ENCODE results near the gene ESR1. TPM values are rescaled to one million over a fixed set of nuclear protein-coding genes. Genes with fewer than 3 reads are reported as not detected.

ESR1 gene
- polyA plus RNA-seq, 1 of the 3 experiments (the other 2 are of a cell fraction) = under 0.01 TPM

- Histone ChIP-seq H3K4me3 (ENCODE audit: low read depth in 2 of 2, low read length in 1 of 2) (no peak overlapping the region), H3K9me2 (no peaks in the 10 kb centered on the region), H3K36me3 (replicated peaks in 1 of 2; ENCODE audit: control insufficient read depth in 1 of 2, insufficient read depth in 2 of 2, low read length in 1 of 2) (no peaks in the 10 kb centered on the region), H3K4me2 (no peak overlapping the region), H3K79me2 (ENCODE audit: insufficient read depth) (no peaks in the 10 kb centered on the region), H3K9ac (no peak overlapping the region), H3K27ac (ENCODE audit: low read depth in 2 of 2, low read length in 1 of 2) (peak overlapping the region in 1 of 2 experiments; percentile 11; a peak in 1 of 4 replicates), H3K9me3 (no peaks in the 10 kb centered on the region), H3F3A (replicated peaks; ENCODE audit: insufficient read depth) (peaks cover 13% of the 10 kb centered on the region), H3K27me3 (ENCODE audit: insufficient read depth) (no peaks in the 10 kb centered on the region), H3K4me1 (ENCODE audit: control insufficient read depth in 1 of 2, insufficient read depth in 2 of 2, low read depth in 1 of 2, low read length in 1 of 2) (peaks cover 0 to 5% of the 10 kb centered on the region in 2 experiments; a peak in 3 of 4 replicates), H2AFZ (ENCODE audit: low read depth) (peak overlapping the region; percentile 18; the same call in 1 of the 2 replicates), H4K20me1 (ENCODE audit: insufficient read depth) (no peaks in the 10 kb centered on the region)
- CTCF ChIA-PET = no interaction called here
- DNase-seq = no peak
- 27% methylated on average over 2 of the region's 2 CpGs for WGBS (ENCODE audit: low lambda C conversion rate)
- no peak for TF ChIP-seq ELF1 (IDR thresholded peaks at IDR 0.05)
- no peak for TF ChIP-seq MAX (IDR thresholded peaks at IDR 0.05; ENCODE audit: low read depth)
- no peak for TF ChIP-seq MXI1 (IDR thresholded peaks at IDR 0.05; ENCODE audit: low read depth, low read length)
- no peak for TF ChIP-seq FOXM1 (IDR thresholded peaks at IDR 0.05; ENCODE audit: low read depth)
- no peak for TF ChIP-seq NFIC (IDR thresholded peaks at IDR 0.05; ENCODE audit: borderline replicate concordance)
- TF ChIP-seq SIN3A (IDR thresholded peaks at IDR 0.05; ENCODE audit: borderline replicate concordance, low read depth, low read length) = no peak
- POLR2A ChIA-PET = no interaction called here
These were observed 279.6 kb downstream of the ESR1 start for GRCh38 chr6:152087096-152087495.

GRCh38 chr6:152087701-152088100, 280.2 kb downstream of the ESR1 start:
- Histone ChIP-seq H4K20me1 (ENCODE audit: insufficient read depth) (no peaks in the 10 kb centered on the region), H3K36me3 (replicated peaks in 1 of 2; ENCODE audit: control insufficient read depth in 1 of 2, insufficient read depth in 2 of 2, low read length in 1 of 2) (no peaks in the 10 kb centered on the region), H3K4me2 (no peak overlapping the region), H3K4me3 (ENCODE audit: low read depth in 2 of 2, low read length in 1 of 2) (no peak overlapping the region), H3K9ac (no peak overlapping the region), H3F3A (replicated peaks; ENCODE audit: insufficient read depth) (peaks cover 17% of the 10 kb centered on the region), H3K9me3 (no peaks in the 10 kb centered on the region), H2AFZ (ENCODE audit: low read depth) (peak overlapping the region; percentile 18; the same call in 1 of the 2 replicates), H3K4me1 (ENCODE audit: control insufficient read depth in 1 of 2, insufficient read depth in 2 of 2, low read depth in 1 of 2, low read length in 1 of 2) (peaks cover 0 to 5% of the 10 kb centered on the region in 2 experiments; a peak in 3 of 4 replicates), H3K27ac (ENCODE audit: low read depth in 2 of 2, low read length in 1 of 2) (peak overlapping the region in 1 of 2 experiments; percentile 11; a peak in 1 of 4 replicates), H3K9me2 (no peaks in the 10 kb centered on the region), H3K79me2 (ENCODE audit: insufficient read depth) (no peaks in the 10 kb centered on the region), H3K27me3 (ENCODE audit: insufficient read depth) (no peaks in the 10 kb centered on the region)
- CTCF ChIA-PET = no interaction called here
- POLR2A ChIA-PET = no interaction called here
- 8% methylated on average over 1 of the region's 1 CpG for WGBS (ENCODE audit: low lambda C conversion rate)
- no peak for DNase-seq
- no peak for TF ChIP-seq NRF1 (IDR thresholded peaks at IDR 0.05; ENCODE audit: low read depth, low read length)
- TF ChIP-seq TCF12 (IDR thresholded peaks at IDR 0.05) = no peak
- TF ChIP-seq MEF2A (IDR thresholded peaks at IDR 0.05; ENCODE audit: borderline replicate concordance, low read depth) = no peak
- no peak for TF ChIP-seq USF2 (IDR thresholded peaks at IDR 0.05; ENCODE audit: borderline replicate concordance, low read depth, low read length)
- TF ChIP-seq GATA2 (CRISPR knock-in tag; IDR thresholded peaks at IDR 0.05) = no peak
- TF ChIP-seq SIN3A (IDR thresholded peaks at IDR 0.05; ENCODE audit: borderline replicate concordance, low read depth, low read length) = no peak
- TF ChIP-seq MAX (IDR thresholded peaks at IDR 0.05; ENCODE audit: low read depth) = no peak
- no peak for TF ChIP-seq RXRA (IDR thresholded peaks at IDR 0.05; ENCODE audit: borderline replicate concordance, low read depth)
- TF ChIP-seq GABPA (IDR thresholded peaks at IDR 0.05; ENCODE audit: low read depth) = no peak
- TF ChIP-seq PBX3 (IDR thresholded peaks at IDR 0.05) = no peak
- no peak for TF ChIP-seq TAF1 (IDR thresholded peaks at IDR 0.05; ENCODE audit: borderline replicate concordance, low read depth, low read length)

Measured in SK-N-SH (cell line).